ENCODE results near the gene CTNNA1. TPM values are rescaled to one million over a fixed set of nuclear protein-coding genes. Genes with fewer than 3 reads are reported as not detected.
"Not testable (repeated sequence)": the region's sequence is repeated elsewhere in the genome, so short reads cannot be mapped to it uniquely, and the experiment has no call there.

CTNNA1 gene
- polyA plus RNA-seq, 3 donors: 74.0 to 172 (median 129) TPM

GRCh38 chr5:138901716-138902115, 148.5 kb downstream of the CTNNA1 start:
- 76 to 98% (median 94%) methylated on average over 2 of the region's 2 CpGs for WGBS, 3 donors

GRCh38 chr5:138903130-138903775, 150.0 kb downstream of the CTNNA1 start:
- no peak overlapping the region for H3K27ac ChIP-seq (ENCODE audit: low read depth, low read length)
- 72 to 83% (median 82%) methylated on average over 10 of the region's 10 CpGs for WGBS, 3 donors

More at GRCh38 chr5:138901716-138902115, 148.5 kb downstream of the CTNNA1 start:
- no peak overlapping the region for H3K27ac ChIP-seq (ENCODE audit: low read depth, low read length)

GRCh38 chr5:138905541-138905940, 152.3 kb downstream of the CTNNA1 start:
- 97 to 100% (median 98%) methylated on average over 1 of the region's 1 CpG for WGBS, 3 donors
- H3K27ac ChIP-seq (ENCODE audit: low read depth, low read length): no peak overlapping the region

GRCh38 chr5:138909734-138910133, 156.5 kb downstream of the CTNNA1 start:
- WGBS, 3 donors: 78 to 97% (median 88%) methylated on average over 2 of the region's 2 CpGs
- H3K27ac ChIP-seq (ENCODE audit: low read depth, low read length): no peak overlapping the region

- WGBS, 3 donors: 87 to 94% (median 89%) methylated on average over 7 of the region's 7 CpGs
- no peak overlapping the region for H3K27ac ChIP-seq (ENCODE audit: low read depth, low read length)
These were observed 157.4 kb downstream of the CTNNA1 start for GRCh38 chr5:138910546-138911185.

GRCh38 chr5:138911441-138911840, 158.2 kb downstream of the CTNNA1 start:
- H3K27ac ChIP-seq (ENCODE audit: low read depth, low read length): no peak overlapping the region

- no peak overlapping the region for H3K27ac ChIP-seq (ENCODE audit: low read depth, low read length)
- WGBS, 3 donors: 83 to 87% (median 87%) methylated on average over 4 of the region's 4 CpGs
These were observed 158.9 kb downstream of the CTNNA1 start for GRCh38 chr5:138912093-138912492.

- no peak overlapping the region for H3K27ac ChIP-seq (ENCODE audit: low read depth, low read length)
- 93 to 97% (median 93%) methylated on average over 3 of the region's 3 CpGs for WGBS, 3 donors
These were observed 160.5 kb downstream of the CTNNA1 start for GRCh38 chr5:138913773-138914172.

GRCh38 chr5:138914338-138914737, 161.1 kb downstream of the CTNNA1 start:
- 92 to 98% (median 97%) methylated on average over 3 of the region's 3 CpGs for WGBS, 3 donors
- no peak overlapping the region for H3K27ac ChIP-seq (ENCODE audit: low read depth, low read length)

GRCh38 chr5:138918686-138919085, 165.5 kb downstream of the CTNNA1 start:
- WGBS, 3 donors: 77 to 87% (median 82%) methylated on average over 4 of the region's 4 CpGs
- H3K27ac ChIP-seq (ENCODE audit: low read depth, low read length): no peak overlapping the region

- H3K27ac ChIP-seq (ENCODE audit: low read depth, low read length): no peak overlapping the region
These were observed 167.0 kb downstream of the CTNNA1 start for GRCh38 chr5:138920181-138920580.

GRCh38 chr5:138921362-138921761, 168.1 kb downstream of the CTNNA1 start:
- 94 to 98% (median 96%) methylated on average over 2 of the region's 2 CpGs for WGBS, 3 donors
- not testable (repeated sequence) for H3K27ac ChIP-seq (ENCODE audit: low read depth, low read length)

More at GRCh38 chr5:138920181-138920580, 167.0 kb downstream of the CTNNA1 start:
- WGBS, 3 donors: 85 to 97% (median 92%) methylated on average over 8 of the region's 8 CpGs

- no peak overlapping the region for H3K27ac ChIP-seq (ENCODE audit: low read depth, low read length)
- 92 to 96% (median 96%) methylated on average over 2 of the region's 2 CpGs for WGBS, 3 donors
These were observed 169.3 kb downstream of the CTNNA1 start for GRCh38 chr5:138922494-138922893.

GRCh38 chr5:138925090-138925635, 171.9 kb downstream of the CTNNA1 start:
- no peak overlapping the region for H3K27ac ChIP-seq (ENCODE audit: low read depth, low read length)
- WGBS, 3 donors: 88 to 93% (median 93%) methylated on average over 12 of the region's 12 CpGs

GRCh38 chr5:138926257-138926656, 173.0 kb downstream of the CTNNA1 start:
- WGBS, 3 donors: 89 to 95% (median 94%) methylated on average over 11 of the region's 11 CpGs
- no peak overlapping the region for H3K27ac ChIP-seq (ENCODE audit: low read depth, low read length)

- WGBS, 3 donors: 68 to 91% (median 88%) methylated on average over 16 of the region's 16 CpGs
- H3K27ac ChIP-seq (ENCODE audit: low read depth, low read length): no peak overlapping the region
These were observed 173.6 kb downstream of the CTNNA1 start for GRCh38 chr5:138926688-138927448.

GRCh38 chr5:138927544-138927943, 174.3 kb downstream of the CTNNA1 start:
- H3K27ac ChIP-seq (ENCODE audit: low read depth, low read length): no peak overlapping the region
- 64 to 88% (median 85%) methylated on average over 8 of the region's 8 CpGs for WGBS, 3 donors

GRCh38 chr5:138927979-138928378, 174.8 kb downstream of the CTNNA1 start:
- H3K27ac ChIP-seq (ENCODE audit: low read depth, low read length): no peak overlapping the region
- WGBS, 3 donors: 37 to 76% (median 66%) methylated on average over 7 of the region's 7 CpGs

GRCh38 chr5:138929571-138929955, 176.3 kb downstream of the CTNNA1 start:
- WGBS, 3 donors: 79 to 93% (median 91%) methylated on average over 4 of the region's 4 CpGs
- no peak overlapping the region for H3K27ac ChIP-seq (ENCODE audit: low read depth, low read length)
